GM23338 (cell line): ENCODE results near the gene FUT7. TPM values are rescaled to one million over a fixed set of nuclear protein-coding genes. Genes with fewer than 3 reads are reported as not detected.
A peak's percentile ranks its signal among the peaks of the same experiment; 100 is the strongest.

ENCODE experiments used
- ATAC-seq: fragments of 200-7000 bp; cut with Tn5 transposase; 3 replicates; pipeline ENCODE4 v1.9.1; 2020
- DNase-seq: peaks from one replicate; pipeline ENCODE4 v3.0.0-alpha.2; 2015; ENCODE audit warnings: low spot score
- H2AFZ ChIP-seq: fragments of 200-600 bp; sonication (generic); 2 replicates; pipeline ENCODE4 v1.8.0; 2016; ENCODE audit warnings: antibody characterized with exemption, mild to moderate bottlenecking, moderate library complexity
- H3F3A ChIP-seq: fragments of 200-600 bp; sonication (generic); replicated peaks from 2 replicates; pipeline ENCODE4 v1.8.0; 2017; ENCODE audit warnings: antibody characterized with exemption, mixed run types, low read depth
- H3K27ac ChIP-seq: fragments of 200-600 bp; sonication (generic); 2 replicates; pipeline ENCODE4 v1.6.1; 2016; ENCODE audit warnings: low read depth
- H3K27me3 ChIP-seq: fragments of 200-600 bp; sonication (generic); 2 replicates; pipeline ENCODE4 v1.8.0; 2016; ENCODE audit warnings: mild to moderate bottlenecking, mixed run types, moderate library complexity; ENCODE audit not compliant: insufficient read depth
- H3K36me3 ChIP-seq: fragments of 200-600 bp; sonication (generic); 2 replicates; pipeline ENCODE4 v1.8.0; 2016; ENCODE audit warnings: mild to moderate bottlenecking; ENCODE audit not compliant: insufficient read depth
- H3K4me1 ChIP-seq: fragments of 200-600 bp; sonication (generic); 2 replicates; pipeline ENCODE4 v1.8.0; 2016; ENCODE audit warnings: mild to moderate bottlenecking, moderate library complexity; ENCODE audit not compliant: insufficient read depth
- H3K4me2 ChIP-seq: fragments of 200-600 bp; sonication (generic); 2 replicates; pipeline ENCODE4 v1.7.1; 2017; ENCODE audit warnings: mixed run types
- H3K4me3 ChIP-seq: fragments of 200-600 bp; sonication (generic); 2 replicates; pipeline ENCODE4 v1.6.1; 2016; ENCODE audit warnings: mixed run types
- H3K79me2 ChIP-seq: fragments of 200-600 bp; sonication (generic); replicated peaks from 2 replicates; pipeline ENCODE4 v1.8.0; 2017; ENCODE audit warnings: mild to moderate bottlenecking; ENCODE audit not compliant: insufficient read depth
- H3K9me2 ChIP-seq: fragments of 200-600 bp; sonication (generic); 2 replicates; pipeline ENCODE4 v1.8.0; 2017; ENCODE audit not compliant: insufficient read depth
- H4K20me1 ChIP-seq: fragments of 200-600 bp; sonication (generic); replicated peaks from 2 replicates; pipeline ENCODE4 v1.8.0; 2017; ENCODE audit warnings: mild to moderate bottlenecking; ENCODE audit not compliant: insufficient read depth
- H3K27ac Mint-ChIP-seq: 2 replicates; pipeline ENCODE4 v1.8.0; 2020; ENCODE audit warnings: inconsistent platforms, mild to moderate bottlenecking, moderate library complexity, mixed read lengths
- H3K27me3 Mint-ChIP-seq: 3 replicates; pipeline ENCODE4 v1.8.0; 2022; ENCODE audit warnings: low read depth, mild to moderate bottlenecking, moderate library complexity, mixed read lengths, inconsistent platforms; ENCODE audit not compliant: insufficient read depth, poor library complexity
- H3K36me3 Mint-ChIP-seq: 3 replicates; pipeline ENCODE4 v1.8.0; 2021; ENCODE audit warnings: low read depth, mild to moderate bottlenecking, inconsistent platforms, moderate library complexity, mixed read lengths
- H3K4me1 Mint-ChIP-seq: 3 replicates; pipeline ENCODE4 v1.8.0; 2020; ENCODE audit warnings: mild to moderate bottlenecking, inconsistent platforms, mixed read lengths
- H3K4me3 Mint-ChIP-seq: 3 replicates; pipeline ENCODE4 v1.8.0; 2021; ENCODE audit warnings: moderate library complexity, mild to moderate bottlenecking, inconsistent platforms, mixed read lengths
- H3K9me3 Mint-ChIP-seq: 3 replicates; pipeline ENCODE4 v1.8.0; 2020; ENCODE audit warnings: moderate library complexity, mild to moderate bottlenecking, inconsistent platforms, mixed read lengths
- CREB1 ChIP-seq: fragments of 250-450 bp; sonication (Bioruptor Pico); IDR thresholded peaks from 2 replicates; pipeline ENCODE4 v1.5.0; 2020; ENCODE audit warnings: low read depth, mild to moderate bottlenecking, moderate library complexity
- CTCF ChIP-seq, 2 experiments: fragments of 200-600 bp in 1 of 2; sonication (generic) in 1 of 2; conservative IDR thresholded peaks; 2 replicates each; pipeline versions ENCODE4 v1.5.1 to v1.6.1; 2016 to 2017; ENCODE audit warnings: antibody characterized with exemption in 2 of 2, low read depth in 2 of 2, mild to moderate bottlenecking in 2 of 2, moderate library complexity in 1 of 2
- JUNB ChIP-seq: IDR thresholded peaks from one replicate; pipeline ENCODE4 v1.6.1; 2016; ENCODE audit warnings: antibody characterized with exemption; ENCODE audit not compliant: unreplicated experiment
- NANOG ChIP-seq: IDR thresholded peaks from 2 replicates; pipeline ENCODE4 v1.6.1; 2016; ENCODE audit warnings: antibody characterized with exemption, borderline replicate concordance
- ZNF114 ChIP-seq: fragments of 250-450 bp; sonication (Bioruptor Pico); IDR thresholded peaks from 2 replicates; pipeline ENCODE4 v1.5.0; 2020; ENCODE audit warnings: mild to moderate bottlenecking, moderate library complexity
- ZNF331 ChIP-seq: fragments of 250-450 bp; sonication (Bioruptor Pico); IDR thresholded peaks from 2 replicates; pipeline ENCODE4 v1.5.0; 2020; ENCODE audit warnings: low read depth, mild to moderate bottlenecking, moderate library complexity
- polyA plus RNA-seq: library from polyadenylated mRNA; unstranded; fragments of >200 nt; fragmentation: Nextera tagmentation; extraction: Ambion mirVana; gene quantifications from 2 replicates; pipeline ENCODE4 v1.2.1, GENCODE V29; 2016
- total RNA-seq: library from RNA; depleted of rRNA; stranded (reverse); fragments of >200 nt; shearing (Covaris generic); gene quantifications from 2 replicates; pipeline ENCODE4 v1.2.3, GENCODE V29; 2014

FUT7 gene
- total and polyA plus RNA-seq, 2 experiments from 2014 or later = not detected

DNA sequence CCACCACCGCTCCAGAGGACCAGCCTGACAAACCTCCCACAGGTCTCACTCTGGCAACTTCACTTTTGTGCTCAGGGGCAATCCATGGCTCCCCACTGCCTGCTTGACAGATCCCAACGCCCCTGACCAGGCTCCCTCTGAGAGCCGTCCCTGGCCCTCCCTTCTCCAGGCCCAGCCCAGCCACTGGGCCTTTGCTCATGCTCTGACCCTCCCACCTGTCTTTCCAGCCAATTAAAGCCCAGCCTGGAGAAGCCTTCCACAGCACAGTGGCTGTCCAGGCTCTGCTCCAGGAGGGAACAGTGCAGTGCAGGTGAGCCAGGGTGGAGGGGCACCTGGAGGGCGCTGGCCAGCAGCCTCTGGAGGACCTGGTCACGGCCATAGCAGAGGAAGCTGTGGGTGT, 18.7 kb upstream of the FUT7 start (continued):
- TF ChIP-seq CTCF (conservative IDR thresholded peaks at IDR 0.05; ENCODE audit: low read depth in 2 of 2) (no peak), NANOG (no peak), ZNF114 (CRISPR knock-in tag) (no peak), CREB1 (CRISPR knock-in tag) (no peak), ZNF331 (no peak)

DNA sequence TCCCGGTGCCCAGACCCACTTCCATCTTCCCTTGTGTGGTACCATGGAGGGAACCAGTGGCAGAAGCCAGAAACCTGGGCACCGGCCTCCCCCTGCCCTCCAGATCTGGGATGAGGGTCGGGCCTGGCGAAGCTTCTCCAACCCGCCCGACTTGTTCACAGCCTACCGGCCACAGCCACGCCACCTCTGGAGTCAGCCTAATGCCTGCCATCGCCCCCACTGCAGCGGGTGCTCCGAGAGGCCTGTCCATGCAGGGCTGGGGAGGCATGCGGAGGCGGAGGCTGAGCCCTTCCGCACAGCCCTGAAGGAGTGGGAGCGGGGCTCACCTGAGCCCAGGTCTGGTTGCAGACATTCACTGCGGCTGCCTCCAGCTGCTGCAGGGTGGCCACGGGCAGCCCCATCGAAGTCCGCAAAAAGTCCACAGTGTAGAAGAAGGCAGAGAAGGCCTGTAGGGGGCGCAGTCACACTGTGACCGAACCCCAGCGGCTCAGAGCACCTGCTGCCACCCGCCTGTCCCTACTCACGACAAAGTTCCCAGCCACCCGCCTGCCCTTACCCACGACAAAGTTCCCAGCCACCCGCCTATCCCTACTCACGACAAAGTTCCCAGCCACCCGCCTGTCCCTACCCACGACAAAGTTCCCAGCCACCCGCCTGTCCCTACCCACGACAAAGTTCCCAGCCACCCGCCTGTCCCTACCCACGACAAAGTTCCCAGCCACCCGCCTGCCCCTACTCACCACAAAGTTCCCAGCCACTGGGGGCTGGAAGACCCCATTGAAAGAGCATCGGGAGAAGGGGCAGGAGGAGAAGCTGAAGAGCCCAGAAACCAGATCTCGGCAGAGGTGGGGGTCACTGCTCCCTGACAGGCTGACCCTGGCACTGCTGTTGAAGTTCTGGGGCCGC, 17.9 kb upstream of the FUT7 start:
- no peak overlapping the region for H3K27ac Mint-ChIP-seq
- no peak overlapping the region for H3K27ac ChIP-seq
- peak overlapping the region; percentile 16; the same call in 1 of the 3 replicates for H3K4me3 Mint-ChIP-seq
- no peaks in the 10 kb centered on the region; the same call in 1 of the 2 replicates for H4K20me1 ChIP-seq
- peaks cover 6% of the 10 kb centered on the region; the same call in 1 of the 3 replicates for H3K4me1 Mint-ChIP-seq
- H3F3A ChIP-seq = 0 out of 2 replicates have a peak, but pooled peaks cover 2% of the 10 kb centered on the region
- peak; percentile 90 for DNase-seq
- H3K9me2 ChIP-seq = no peaks in the 10 kb centered on the region
- H3K4me1 ChIP-seq = peaks cover 5% of the 10 kb centered on the region; the same call in 1 of the 2 replicates
- H3K79me2 ChIP-seq = 0 out of 2 replicates have a peak, but pooled peaks cover 3% of the 10 kb centered on the region
- no peak for TF ChIP-seq JUNB
- TF ChIP-seq CTCF (conservative IDR thresholded peaks at IDR 0.05; ENCODE audit: low read depth in 2 of 2) = peak; percentile 48 to 78
- no peak overlapping the region for H2AFZ ChIP-seq
- no peaks in the 10 kb centered on the region for H3K36me3 ChIP-seq
- H3K27me3 Mint-ChIP-seq = peaks cover 56% of the 10 kb centered on the region
- peak; percentile 25 for ATAC-seq
- H3K4me3 ChIP-seq = no peak overlapping the region
- H3K27me3 ChIP-seq = peaks cover 58% of the 10 kb centered on the region
- H3K4me2 ChIP-seq = no peak overlapping the region
- H3K36me3 Mint-ChIP-seq = no peaks in the 10 kb centered on the region
- no peaks in the 10 kb centered on the region for H3K9me3 Mint-ChIP-seq
